ENCODE data around the gene EVX2. TPM values are rescaled to one million over a fixed set of nuclear protein-coding genes. Genes with fewer than 3 reads are reported as not detected.

EVX2 gene
- total and polyA plus RNA-seq, 9 of the 15 experiments (the other 6 are each of a cell fraction or from before 2014, with no cell fraction given) = not detected

GRCh38 chr2:176085120-176085788, 1.5 kb upstream of the EVX2 start (continued):
- TF ChIP-seq, protein P1, sequence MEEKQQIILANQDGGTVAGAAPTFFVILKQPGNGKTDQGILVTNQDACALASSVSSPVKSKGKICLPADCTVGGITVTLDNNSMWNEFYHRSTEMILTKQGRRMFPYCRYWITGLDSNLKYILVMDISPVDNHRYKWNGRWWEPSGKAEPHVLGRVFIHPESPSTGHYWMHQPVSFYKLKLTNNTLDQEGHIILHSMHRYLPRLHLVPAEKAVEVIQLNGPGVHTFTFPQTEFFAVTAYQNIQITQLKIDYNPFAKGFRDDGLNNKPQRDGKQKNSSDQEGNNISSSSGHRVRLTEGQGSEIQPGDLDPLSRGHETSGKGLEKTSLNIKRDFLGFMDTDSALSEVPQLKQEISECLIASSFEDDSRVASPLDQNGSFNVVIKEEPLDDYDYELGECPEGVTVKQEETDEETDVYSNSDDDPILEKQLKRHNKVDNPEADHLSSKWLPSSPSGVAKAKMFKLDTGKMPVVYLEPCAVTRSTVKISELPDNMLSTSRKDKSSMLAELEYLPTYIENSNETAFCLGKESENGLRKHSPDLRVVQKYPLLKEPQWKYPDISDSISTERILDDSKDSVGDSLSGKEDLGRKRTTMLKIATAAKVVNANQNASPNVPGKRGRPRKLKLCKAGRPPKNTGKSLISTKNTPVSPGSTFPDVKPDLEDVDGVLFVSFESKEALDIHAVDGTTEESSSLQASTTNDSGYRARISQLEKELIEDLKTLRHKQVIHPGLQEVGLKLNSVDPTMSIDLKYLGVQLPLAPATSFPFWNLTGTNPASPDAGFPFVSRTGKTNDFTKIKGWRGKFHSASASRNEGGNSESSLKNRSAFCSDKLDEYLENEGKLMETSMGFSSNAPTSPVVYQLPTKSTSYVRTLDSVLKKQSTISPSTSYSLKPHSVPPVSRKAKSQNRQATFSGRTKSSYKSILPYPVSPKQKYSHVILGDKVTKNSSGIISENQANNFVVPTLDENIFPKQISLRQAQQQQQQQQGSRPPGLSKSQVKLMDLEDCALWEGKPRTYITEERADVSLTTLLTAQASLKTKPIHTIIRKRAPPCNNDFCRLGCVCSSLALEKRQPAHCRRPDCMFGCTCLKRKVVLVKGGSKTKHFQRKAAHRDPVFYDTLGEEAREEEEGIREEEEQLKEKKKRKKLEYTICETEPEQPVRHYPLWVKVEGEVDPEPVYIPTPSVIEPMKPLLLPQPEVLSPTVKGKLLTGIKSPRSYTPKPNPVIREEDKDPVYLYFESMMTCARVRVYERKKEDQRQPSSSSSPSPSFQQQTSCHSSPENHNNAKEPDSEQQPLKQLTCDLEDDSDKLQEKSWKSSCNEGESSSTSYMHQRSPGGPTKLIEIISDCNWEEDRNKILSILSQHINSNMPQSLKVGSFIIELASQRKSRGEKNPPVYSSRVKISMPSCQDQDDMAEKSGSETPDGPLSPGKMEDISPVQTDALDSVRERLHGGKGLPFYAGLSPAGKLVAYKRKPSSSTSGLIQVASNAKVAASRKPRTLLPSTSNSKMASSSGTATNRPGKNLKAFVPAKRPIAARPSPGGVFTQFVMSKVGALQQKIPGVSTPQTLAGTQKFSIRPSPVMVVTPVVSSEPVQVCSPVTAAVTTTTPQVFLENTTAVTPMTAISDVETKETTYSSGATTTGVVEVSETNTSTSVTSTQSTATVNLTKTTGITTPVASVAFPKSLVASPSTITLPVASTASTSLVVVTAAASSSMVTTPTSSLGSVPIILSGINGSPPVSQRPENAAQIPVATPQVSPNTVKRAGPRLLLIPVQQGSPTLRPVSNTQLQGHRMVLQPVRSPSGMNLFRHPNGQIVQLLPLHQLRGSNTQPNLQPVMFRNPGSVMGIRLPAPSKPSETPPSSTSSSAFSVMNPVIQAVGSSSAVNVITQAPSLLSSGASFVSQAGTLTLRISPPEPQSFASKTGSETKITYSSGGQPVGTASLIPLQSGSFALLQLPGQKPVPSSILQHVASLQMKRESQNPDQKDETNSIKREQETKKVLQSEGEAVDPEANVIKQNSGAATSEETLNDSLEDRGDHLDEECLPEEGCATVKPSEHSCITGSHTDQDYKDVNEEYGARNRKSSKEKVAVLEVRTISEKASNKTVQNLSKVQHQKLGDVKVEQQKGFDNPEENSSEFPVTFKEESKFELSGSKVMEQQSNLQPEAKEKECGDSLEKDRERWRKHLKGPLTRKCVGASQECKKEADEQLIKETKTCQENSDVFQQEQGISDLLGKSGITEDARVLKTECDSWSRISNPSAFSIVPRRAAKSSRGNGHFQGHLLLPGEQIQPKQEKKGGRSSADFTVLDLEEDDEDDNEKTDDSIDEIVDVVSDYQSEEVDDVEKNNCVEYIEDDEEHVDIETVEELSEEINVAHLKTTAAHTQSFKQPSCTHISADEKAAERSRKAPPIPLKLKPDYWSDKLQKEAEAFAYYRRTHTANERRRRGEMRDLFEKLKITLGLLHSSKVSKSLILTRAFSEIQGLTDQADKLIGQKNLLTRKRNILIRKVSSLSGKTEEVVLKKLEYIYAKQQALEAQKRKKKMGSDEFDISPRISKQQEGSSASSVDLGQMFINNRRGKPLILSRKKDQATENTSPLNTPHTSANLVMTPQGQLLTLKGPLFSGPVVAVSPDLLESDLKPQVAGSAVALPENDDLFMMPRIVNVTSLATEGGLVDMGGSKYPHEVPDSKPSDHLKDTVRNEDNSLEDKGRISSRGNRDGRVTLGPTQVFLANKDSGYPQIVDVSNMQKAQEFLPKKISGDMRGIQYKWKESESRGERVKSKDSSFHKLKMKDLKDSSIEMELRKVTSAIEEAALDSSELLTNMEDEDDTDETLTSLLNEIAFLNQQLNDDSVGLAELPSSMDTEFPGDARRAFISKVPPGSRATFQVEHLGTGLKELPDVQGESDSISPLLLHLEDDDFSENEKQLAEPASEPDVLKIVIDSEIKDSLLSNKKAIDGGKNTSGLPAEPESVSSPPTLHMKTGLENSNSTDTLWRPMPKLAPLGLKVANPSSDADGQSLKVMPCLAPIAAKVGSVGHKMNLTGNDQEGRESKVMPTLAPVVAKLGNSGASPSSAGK (IDR thresholded peaks at IDR 0.05) = no peak
- no peak for TF ChIP-seq GMEB1 (CRISPR knock-in tag; IDR thresholded peaks at IDR 0.05)
- no peak for TF ChIP-seq JUN (IDR thresholded peaks at IDR 0.05; ENCODE audit: borderline replicate concordance, low read depth, low read length)
- no peak for TF ChIP-seq JUN (CRISPR knock-in tag; IDR thresholded peaks at IDR 0.05; ENCODE audit: borderline replicate concordance)
